HG03469 (cell line): ENCODE data around the gene RFX1.
"Not testable (repeated sequence)": the region's sequence is repeated elsewhere in the genome, so short reads cannot be mapped to it uniquely, and the experiment has no call there.

ENCODE experiments used
- ATAC-seq: cut with Tn5 transposase; IDR thresholded peaks from one replicate; pipeline ENCODE4 v1.9.1; 2021; ENCODE audit warnings: mild to moderate bottlenecking, moderate library complexity, moderate number of reproducible peaks; ENCODE audit not compliant: unreplicated experiment

The RFX1 gene

GRCh38 chr19:14006085-14006765 lies at the start of gene RFX1:
RFX1 (minus strand) TSS chr19:14006320; CDS start chr19:13993843, 12,477 bp downstream.
- peak; percentile 59 for ATAC-seq

DNA sequence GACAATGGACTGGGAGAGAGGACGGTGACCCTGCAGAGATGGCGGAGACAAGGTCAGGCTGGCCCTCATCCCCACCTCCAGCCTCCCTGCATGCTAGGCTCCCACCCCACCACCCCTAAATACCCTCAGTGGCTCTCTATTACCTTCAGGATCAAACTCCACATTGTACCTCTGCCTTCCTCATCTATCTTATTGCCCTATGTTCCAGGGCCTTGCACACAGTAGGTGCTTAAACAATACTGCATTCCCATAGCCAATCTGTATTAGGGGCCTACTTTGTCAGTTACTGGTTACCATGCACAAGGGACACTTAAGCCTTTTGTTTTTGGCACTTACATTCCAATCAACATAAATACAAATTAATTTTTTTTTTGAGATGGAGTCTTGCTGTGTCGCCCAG lies 49.3 kb upstream of the RFX1 start:
- ATAC-seq, result no peak

DNA sequence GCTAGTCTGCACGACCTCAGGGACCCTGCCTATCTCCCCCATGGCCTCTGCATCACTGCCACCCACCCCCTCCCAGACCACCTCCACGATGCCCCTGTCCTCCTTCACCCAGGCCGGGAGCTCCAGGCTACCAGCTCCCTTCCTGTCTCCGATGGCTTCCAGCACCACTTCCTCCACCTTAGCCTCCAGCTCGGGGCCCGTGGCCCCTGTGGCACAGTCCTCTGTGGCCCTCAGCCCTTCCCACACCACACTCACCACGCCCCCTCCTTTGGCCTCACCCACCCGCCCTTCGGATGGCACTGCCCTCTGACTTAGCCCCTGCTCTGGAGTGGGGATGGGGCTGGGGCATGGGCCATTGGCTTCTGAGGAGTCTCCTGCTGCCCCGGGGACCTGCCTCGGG lies 48.6 kb upstream of the RFX1 start:
- no peak for ATAC-seq

- ATAC-seq, result no peak
Measured at GRCh38 chr19:14054099-14054498, 48.0 kb upstream of the RFX1 start.

DNA sequence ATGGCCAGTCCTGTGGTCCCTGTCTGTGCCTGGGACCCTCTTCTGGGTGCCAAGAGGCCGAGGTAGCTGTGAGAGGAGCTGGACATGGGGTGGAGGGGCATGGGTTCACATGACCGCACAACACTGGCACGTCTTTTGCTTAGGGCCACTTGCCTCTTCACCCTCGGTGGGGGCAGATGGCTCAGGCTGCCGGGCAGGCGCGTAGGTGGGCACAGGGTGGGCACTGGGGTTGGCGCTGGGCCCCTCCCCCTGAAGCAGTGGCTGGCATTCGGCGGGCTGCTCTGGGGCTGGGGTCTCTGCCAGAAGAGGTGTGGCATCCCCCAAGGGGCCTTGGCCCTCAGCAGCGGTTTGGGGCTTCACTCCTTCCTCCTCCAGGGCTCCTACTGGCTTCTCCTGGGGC lies 47.4 kb upstream of the RFX1 start:
- no peak for ATAC-seq

DNA sequence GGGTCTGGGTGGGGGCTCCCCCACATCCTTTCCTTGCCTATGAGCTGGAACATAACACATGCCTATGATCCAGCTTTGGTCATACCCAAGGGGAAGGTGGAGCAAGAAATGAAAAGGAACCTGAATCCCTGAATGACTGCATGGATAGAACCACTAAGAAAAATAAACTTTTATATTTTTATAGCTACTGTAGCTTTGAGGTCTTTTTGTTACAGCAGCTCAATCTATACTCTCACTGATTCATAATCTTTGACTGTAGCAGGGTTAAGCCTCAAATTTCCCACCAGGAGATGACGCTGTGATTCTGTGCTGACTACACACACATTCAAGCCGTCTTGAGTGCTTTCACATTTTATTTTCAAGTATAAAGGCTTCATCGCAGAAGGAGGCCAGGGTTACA lies 46.9 kb upstream of the RFX1 start:
- no peak for ATAC-seq

DNA sequence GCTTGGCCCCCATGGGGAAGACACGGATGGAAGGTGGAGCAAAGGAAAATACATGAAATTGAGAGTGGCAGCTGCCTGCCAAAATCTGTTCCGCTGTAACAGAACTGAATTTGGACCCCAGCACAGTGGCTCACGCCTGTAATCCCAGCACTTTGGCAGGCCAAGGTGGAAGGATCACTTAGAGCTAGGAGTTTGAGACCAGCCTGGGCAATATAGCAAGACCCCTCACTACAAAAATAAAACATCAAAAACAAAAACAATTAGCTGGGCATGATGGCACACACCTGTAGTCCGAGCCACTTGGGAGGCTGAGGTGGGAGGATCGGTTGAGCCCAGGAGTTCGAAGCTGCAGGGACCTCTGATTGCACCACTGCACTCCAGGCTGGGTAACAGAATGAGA lies 46.4 kb upstream of the RFX1 start:
- no peak for ATAC-seq

DNA sequence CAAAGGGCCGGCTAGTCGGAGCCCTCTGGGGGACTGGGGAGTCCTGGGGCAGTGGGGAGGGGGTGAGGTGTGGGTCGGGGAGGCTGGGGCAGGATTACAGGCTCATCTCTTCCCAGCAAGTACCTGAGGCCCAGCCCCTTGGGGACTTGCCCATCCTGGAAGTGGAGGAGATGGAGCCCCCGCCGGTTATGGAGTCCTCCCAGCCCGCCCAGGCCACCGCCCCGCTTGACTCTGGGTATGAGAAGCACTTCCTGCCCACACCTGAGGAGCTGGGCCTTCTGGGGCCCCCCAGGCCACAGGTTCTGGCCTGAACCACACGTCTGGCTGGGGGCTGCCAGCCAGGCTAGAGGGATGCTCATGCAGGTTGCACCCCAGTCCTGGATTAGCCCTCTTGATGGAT lies 45.9 kb upstream of the RFX1 start:
- no peak for ATAC-seq

DNA sequence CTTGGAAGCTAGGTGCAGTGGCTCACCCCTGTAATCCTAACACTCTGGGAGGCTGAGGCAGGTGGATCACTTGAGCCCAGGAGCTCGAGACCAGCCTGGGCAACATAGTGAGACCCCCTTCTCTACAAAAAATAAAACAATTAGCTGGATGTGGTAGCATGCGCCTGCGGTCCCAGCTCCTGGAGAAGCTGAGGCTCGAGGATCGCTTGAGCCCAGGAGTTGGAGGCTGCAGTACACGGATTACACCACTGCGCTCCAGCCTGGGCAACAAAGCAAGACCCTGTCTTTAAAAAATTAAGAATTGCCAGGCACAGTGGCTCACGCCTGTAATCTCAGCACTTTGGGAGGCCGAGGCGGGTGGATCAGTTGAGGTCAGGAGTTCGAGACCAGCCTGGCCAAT lies 44.8 kb upstream of the RFX1 start:
- not testable (repeated sequence) for ATAC-seq

GRCh38 chr19:14050512-14050911 lies 44.4 kb upstream of the RFX1 start:
- no peak for ATAC-seq

GRCh38 chr19:14048443-14049153 lies 42.5 kb upstream of the RFX1 start:
- ATAC-seq, result no peak

DNA sequence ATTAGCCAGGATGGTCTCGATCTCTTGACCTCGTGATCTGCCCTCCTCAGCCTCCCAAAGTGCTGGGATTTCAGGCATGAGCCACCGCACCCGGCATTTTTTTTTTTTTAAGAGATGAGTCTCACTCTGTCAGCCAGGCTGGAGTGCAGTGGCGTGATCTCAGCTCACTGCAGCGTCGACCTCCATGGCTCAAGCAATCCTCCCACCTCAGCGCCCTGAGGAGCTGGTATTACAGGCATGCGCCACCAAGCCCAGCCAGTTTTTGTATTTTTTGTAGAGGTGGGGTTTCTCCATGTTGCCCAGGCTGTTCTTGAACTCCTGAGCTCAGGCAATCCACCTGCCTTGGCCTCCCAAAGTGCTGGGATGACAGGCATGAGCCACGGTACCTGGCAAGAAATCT lies 41.7 kb upstream of the RFX1 start:
- ATAC-seq, result not testable (repeated sequence)

DNA sequence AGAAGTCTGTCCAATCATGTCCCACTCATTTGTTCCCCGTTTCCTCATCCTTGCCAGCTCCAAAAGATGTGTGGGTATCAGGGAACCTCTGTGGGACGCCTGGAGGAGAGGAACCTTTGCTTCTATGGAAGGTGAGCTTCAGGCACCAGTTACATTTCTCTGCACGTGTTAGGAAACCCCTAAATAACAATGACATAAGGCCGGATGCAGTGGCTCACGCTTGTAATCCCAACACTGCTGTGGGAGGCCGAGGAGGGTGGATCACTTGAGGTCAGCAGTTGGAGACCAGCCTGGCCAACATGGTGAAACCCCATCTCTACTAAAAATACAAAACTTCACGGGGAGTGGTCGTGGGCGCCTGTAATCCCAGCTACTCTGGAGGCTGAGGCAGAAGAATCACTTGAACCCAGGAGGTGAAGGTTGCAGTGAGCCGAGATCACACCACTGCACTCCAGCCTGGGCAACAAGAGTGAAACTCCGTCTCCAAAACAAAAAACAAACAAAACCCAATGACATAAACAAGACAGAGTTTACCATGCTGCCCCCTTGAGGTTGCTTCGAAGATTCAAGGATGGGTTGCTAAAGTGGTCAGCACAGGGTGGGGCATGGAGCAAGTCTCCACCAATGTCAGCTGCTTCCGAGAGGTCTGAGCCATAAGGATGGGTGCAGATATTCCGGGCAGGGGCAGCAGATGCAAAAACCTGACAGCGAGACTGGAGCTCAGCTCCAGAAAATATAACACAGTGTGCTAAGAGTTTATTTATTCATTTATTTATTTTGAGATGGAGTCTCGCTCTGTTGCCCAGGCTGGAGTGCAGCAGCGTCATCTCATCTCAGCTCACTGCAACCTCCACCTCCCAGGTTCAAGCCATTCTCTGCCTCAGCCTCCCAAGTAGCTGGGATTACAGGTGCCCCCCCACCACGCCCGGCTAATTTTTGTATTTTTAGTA lies 36.8 kb upstream of the RFX1 start:
- not testable (repeated sequence) for ATAC-seq

DNA sequence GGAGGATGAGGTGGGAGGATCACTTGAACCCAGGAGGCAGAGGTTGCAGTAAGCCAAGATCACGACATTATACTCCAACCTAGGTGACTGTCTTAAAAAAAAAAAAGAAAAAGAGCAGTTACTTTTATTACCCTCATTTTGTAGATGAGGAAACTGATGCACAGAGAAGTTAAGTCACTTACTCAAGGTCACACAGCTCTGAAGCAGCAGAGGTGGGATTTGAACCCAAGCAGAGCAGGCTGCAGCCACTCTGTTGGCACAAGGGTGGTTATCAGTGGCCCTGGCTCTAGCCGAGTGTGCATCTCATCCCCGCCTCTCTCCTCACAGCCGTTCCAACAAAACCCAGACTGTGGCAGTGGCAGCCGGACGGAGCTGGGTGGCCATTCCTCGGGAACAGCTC lies 33.1 kb upstream of the RFX1 start:
- no peak for ATAC-seq

- ATAC-seq, result no peak
Measured at GRCh38 chr19:14035706-14036105, 29.6 kb upstream of the RFX1 start.

DNA sequence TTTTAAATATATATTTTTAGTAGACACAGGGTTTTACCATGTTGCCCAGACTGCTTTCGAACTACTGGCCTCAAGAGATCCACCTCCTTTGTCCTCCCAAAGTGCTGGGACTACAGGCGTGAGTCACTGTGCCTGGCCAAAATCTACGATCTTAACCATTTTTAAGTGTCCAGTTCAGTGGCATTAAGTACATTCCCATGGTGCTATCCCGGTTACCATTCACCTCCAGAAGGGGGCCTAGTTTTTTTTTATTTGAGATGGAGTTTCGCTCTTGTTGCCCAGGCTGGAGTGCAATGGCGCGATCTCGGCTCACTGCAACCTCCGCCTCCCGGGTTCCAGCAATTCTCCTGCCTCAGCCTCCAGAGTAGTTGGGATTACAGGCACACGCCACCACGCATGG lies 29.0 kb upstream of the RFX1 start:
- not testable (repeated sequence) for ATAC-seq

DNA sequence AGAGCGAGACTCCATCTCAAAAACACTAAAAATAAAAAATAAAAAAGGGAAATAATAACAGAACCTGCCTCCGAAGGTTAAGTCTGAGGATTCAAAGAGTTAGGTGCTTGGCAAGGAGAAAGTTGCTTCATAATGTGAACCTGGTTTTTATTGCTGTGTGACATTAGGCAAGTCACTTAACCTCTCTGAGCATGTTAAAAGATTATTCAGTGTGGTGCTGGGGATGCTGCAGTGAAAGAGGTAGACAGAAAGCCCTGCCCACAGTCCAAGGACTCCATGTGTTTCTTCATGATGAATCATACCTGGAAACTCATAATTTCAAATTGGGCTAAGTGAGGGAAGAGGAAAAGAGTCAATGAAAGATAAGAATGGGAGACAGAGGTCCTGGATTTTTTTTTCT lies 27.8 kb upstream of the RFX1 start:
- no peak for ATAC-seq

GRCh38 chr19:14031719-14032480 lies 25.8 kb upstream of the RFX1 start, which contains the start of gene IL27RA:
IL27RA (plus strand) TSS chr19:14031762; CDS start chr19:14031873, 111 bp downstream.
- ATAC-seq, result peak; percentile 60

- ATAC-seq, result no peak
Measured at GRCh38 chr19:14030997-14031718, 25.0 kb upstream of the RFX1 start.

DNA sequence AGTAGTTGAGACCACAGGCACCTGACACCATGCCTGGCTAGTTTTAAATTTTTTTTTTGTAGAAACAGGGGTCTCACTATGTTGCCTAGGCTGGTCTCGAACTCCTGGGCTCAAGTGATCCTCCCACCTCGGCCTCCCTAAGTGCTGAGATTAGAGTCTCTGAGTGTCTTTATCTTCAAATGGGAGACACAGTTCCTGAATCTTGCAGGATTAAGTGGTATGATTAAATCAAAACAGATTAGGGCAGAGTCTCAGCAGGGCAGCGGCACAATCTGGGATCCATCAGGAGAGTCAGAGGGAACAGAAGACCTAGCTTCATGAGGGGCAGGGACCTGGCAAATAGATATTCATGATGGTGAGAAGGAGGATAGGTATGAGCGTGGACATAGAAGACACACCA lies 22.8 kb upstream of the RFX1 start:
- ATAC-seq, result no peak
